ENCODE data around the gene ITPR1.

- TF ChIP-seq, protein P1, sequence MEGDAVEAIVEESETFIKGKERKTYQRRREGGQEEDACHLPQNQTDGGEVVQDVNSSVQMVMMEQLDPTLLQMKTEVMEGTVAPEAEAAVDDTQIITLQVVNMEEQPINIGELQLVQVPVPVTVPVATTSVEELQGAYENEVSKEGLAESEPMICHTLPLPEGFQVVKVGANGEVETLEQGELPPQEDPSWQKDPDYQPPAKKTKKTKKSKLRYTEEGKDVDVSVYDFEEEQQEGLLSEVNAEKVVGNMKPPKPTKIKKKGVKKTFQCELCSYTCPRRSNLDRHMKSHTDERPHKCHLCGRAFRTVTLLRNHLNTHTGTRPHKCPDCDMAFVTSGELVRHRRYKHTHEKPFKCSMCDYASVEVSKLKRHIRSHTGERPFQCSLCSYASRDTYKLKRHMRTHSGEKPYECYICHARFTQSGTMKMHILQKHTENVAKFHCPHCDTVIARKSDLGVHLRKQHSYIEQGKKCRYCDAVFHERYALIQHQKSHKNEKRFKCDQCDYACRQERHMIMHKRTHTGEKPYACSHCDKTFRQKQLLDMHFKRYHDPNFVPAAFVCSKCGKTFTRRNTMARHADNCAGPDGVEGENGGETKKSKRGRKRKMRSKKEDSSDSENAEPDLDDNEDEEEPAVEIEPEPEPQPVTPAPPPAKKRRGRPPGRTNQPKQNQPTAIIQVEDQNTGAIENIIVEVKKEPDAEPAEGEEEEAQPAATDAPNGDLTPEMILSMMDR (IDR thresholded peaks at IDR 0.05), result no peak
- TF ChIP-seq EP300 (IDR thresholded peaks at IDR 0.05) (no peak), POLR2AphosphoS5 (IDR thresholded peaks at IDR 0.05) (no peak)
Measured at GRCh38 chr3:4774531-4774930, 281.4 kb downstream of the ITPR1 start.
